Neuronal stem cell (in vitro differentiated cells): ENCODE results near the gene MPRIP.

ENCODE experiments used
- DNase-seq: peaks from one replicate; pipeline ENCODE4 v3.0.0-alpha.2; 2013; ENCODE audit warnings: low spot score
- H2AFZ ChIP-seq: one replicate; pipeline ENCODE4 v1.6.1; 2013; ENCODE audit warnings: mild to moderate bottlenecking, low read length, inconsistent platforms
- H2AK5ac ChIP-seq: 2 replicates; pipeline ENCODE4 v1.6.1; 2013; ENCODE audit warnings: low read depth, mild to moderate bottlenecking, inconsistent platforms, low read length, moderate library complexity, mixed read lengths
- H2BK120ac ChIP-seq: 2 replicates; pipeline ENCODE4 v1.6.1; 2013; ENCODE audit warnings: low read depth, mild to moderate bottlenecking, inconsistent platforms, low read length, moderate library complexity, mixed read lengths
- H2BK12ac ChIP-seq: one replicate; pipeline ENCODE4 v1.6.1; 2013; ENCODE audit warnings: low read length, inconsistent platforms
- H2BK15ac ChIP-seq: 2 replicates; pipeline ENCODE4 v1.6.1; 2013; ENCODE audit warnings: mild to moderate bottlenecking, low read length, inconsistent platforms, mixed read lengths
- H2BK5ac ChIP-seq: one replicate; pipeline ENCODE4 v1.6.1; 2013; ENCODE audit warnings: inconsistent platforms, mild to moderate bottlenecking, low read length, moderate library complexity
- H3K14ac ChIP-seq: one replicate; pipeline ENCODE4 v1.6.1; 2013; ENCODE audit warnings: low read length, inconsistent platforms
- H3K18ac ChIP-seq: 2 replicates; pipeline ENCODE4 v1.6.1; 2013; ENCODE audit warnings: low read length, inconsistent platforms
- H3K23ac ChIP-seq: 2 replicates; pipeline ENCODE4 v1.6.1; 2013; ENCODE audit warnings: low read depth, mild to moderate bottlenecking, mixed read lengths, low read length, inconsistent platforms; ENCODE audit not compliant: poor library complexity
- H3K27ac ChIP-seq: replicated peaks from 3 replicates; pipeline ENCODE4 v1.5.1; 2013; ENCODE audit warnings: low read length, inconsistent platforms
- H3K27me3 ChIP-seq, 3 experiments: 2 replicates each; pipeline ENCODE4 v1.6.1; 2013; ENCODE audit warnings: low read length in 3 of 3, mild to moderate bottlenecking in 2 of 3, inconsistent platforms in 1 of 3, low read depth in 1 of 3, mixed read lengths in 1 of 3, moderate library complexity in 1 of 3; ENCODE audit not compliant: control insufficient read depth in 3 of 3, insufficient read depth in 3 of 3
- H3K36me3 ChIP-seq, 2 donors: replicated peaks in 1 of 2; 2 replicates each; pipeline ENCODE4 v1.6.1; 2013; ENCODE audit warnings: low read length in 2 of 2; ENCODE audit not compliant: control insufficient read depth in 2 of 2, insufficient read depth in 2 of 2
- H3K4ac ChIP-seq: 2 replicates; pipeline ENCODE4 v1.6.1; 2013; ENCODE audit warnings: inconsistent platforms, mild to moderate bottlenecking, low read length, moderate library complexity
- H3K4me1 ChIP-seq, 2 donors: 1 replicate in 1 of 2; 2 replicates in 1 of 2; pipeline ENCODE4 v1.6.1; 2013; ENCODE audit warnings: low read length in 2 of 2, low read depth in 1 of 2; ENCODE audit not compliant: control insufficient read depth in 2 of 2, insufficient read depth in 1 of 2
- H3K4me2 ChIP-seq: one replicate; pipeline ENCODE4 v1.6.1; 2013; ENCODE audit warnings: mild to moderate bottlenecking, low read length, inconsistent platforms; ENCODE audit not compliant: insufficient read depth, poor library complexity, severe bottlenecking
- H3K4me3 ChIP-seq, 2 donors: 2 replicates each; pipeline ENCODE4 v1.5.1; 2013; ENCODE audit warnings: low read length in 2 of 2, mild to moderate bottlenecking in 2 of 2, inconsistent platforms in 1 of 2, moderate library complexity in 1 of 2
- H3K79me1 ChIP-seq: one replicate; pipeline ENCODE4 v1.6.1; 2013; ENCODE audit warnings: low read depth, mild to moderate bottlenecking, inconsistent platforms, low read length, moderate library complexity
- H3K9ac ChIP-seq: one replicate; pipeline ENCODE4 v1.6.1; 2013; ENCODE audit warnings: mild to moderate bottlenecking, low read depth, low read length, inconsistent platforms; ENCODE audit not compliant: poor library complexity
- H3K9me3 ChIP-seq, 2 donors: replicated peaks in 1 of 2; 2 replicates each; pipeline versions ENCODE3 to v1.6.1; 2013; ENCODE audit warnings: low read length in 2 of 2, mild to moderate bottlenecking in 2 of 2, inconsistent platforms in 1 of 2, low read depth in 1 of 2, mixed read lengths in 1 of 2, moderate library complexity in 1 of 2; ENCODE audit not compliant: control insufficient read depth in 2 of 2, insufficient read depth in 1 of 2
- H4K8ac ChIP-seq: one replicate; pipeline ENCODE4 v1.6.1; 2013; ENCODE audit warnings: low read depth, mild to moderate bottlenecking, inconsistent platforms, low read length, moderate library complexity
- H4K91ac ChIP-seq: one replicate; pipeline ENCODE4 v1.6.1; 2013; ENCODE audit warnings: low read length, low read depth, mild to moderate bottlenecking, inconsistent platforms; ENCODE audit not compliant: poor library complexity
- WGBS, 2 donors: extraction: QIAGEN DNeasy Blood & Tissue Kit; methylation state at CpG; one replicate each; pipeline ENCODE4 v1.1.7; 2013; ENCODE audit warnings: missing lambda C conversion rate in 2 of 2, mixed read lengths in 1 of 2; ENCODE audit not compliant: insufficient read length in 2 of 2, insufficient replicate concordance in 1 of 2; ENCODE audit errors: extremely low coverage in 2 of 2; 5-methylcytosine and 5-hydroxymethylcytosine counted together

Gene MPRIP

GRCh38 chr17:17062356-17062755, 20.1 kb downstream of the MPRIP start:
- H3K4me3 ChIP-seq, result no peak overlapping the region
- no CpG with 5 or more reads among the region's 11 CpGs for WGBS, 2 donors
- H3K27ac ChIP-seq, result no peak overlapping the region
- no peak overlapping the region for H3K4ac ChIP-seq
- H2AK5ac ChIP-seq, result no peak overlapping the region
- no peak overlapping the region for H3K14ac ChIP-seq
- no peaks in the 10 kb centered on the region for H3K27me3 ChIP-seq
- no peak overlapping the region for H2BK5ac ChIP-seq
- no peak overlapping the region for H4K91ac ChIP-seq
- no peak overlapping the region for H3K23ac ChIP-seq
- no peaks in the 10 kb centered on the region for H3K9me3 ChIP-seq
- no peak overlapping the region for H2BK15ac ChIP-seq
- H3K4me2 ChIP-seq, result no peak overlapping the region
- peaks cover 0 to under 1% of the 10 kb centered on the region in 2 donors for H3K4me1 ChIP-seq
- no peak overlapping the region for H2AFZ ChIP-seq
- H3K36me3 ChIP-seq, result peaks cover 4 to 33% of the 10 kb centered on the region in 2 donors
- DNase-seq, result no peak
- no peak overlapping the region for H3K9ac ChIP-seq
- H2BK12ac ChIP-seq, result no peak overlapping the region
- peaks cover 19% of the 10 kb centered on the region for H3K79me1 ChIP-seq
- no peak overlapping the region for H3K18ac ChIP-seq
- no peak overlapping the region for H4K8ac ChIP-seq
- no peak overlapping the region for H2BK120ac ChIP-seq

DNA sequence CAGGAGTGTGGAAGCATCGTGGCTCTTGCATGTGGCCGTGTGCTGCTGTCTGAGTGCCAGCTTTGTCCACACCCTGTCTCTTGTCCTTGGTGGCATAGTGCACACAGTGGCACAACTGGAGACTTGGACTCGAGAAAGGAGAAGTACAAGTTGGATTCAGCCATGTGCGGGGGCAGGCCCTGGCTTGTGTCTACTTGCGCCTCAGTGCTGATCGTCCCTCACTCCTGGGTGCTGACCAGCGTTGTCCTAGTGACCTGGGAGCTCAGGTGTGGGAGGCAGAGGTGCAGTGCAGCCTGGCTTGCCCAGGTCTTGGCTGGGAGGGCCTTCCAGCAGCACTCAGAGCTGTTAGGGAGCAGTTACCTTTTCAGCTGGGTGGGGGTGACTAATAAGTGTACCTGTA, 20.6 kb downstream of the MPRIP start:
- Histone ChIP-seq H2AFZ (no peak overlapping the region), H3K9ac (no peak overlapping the region), H2BK12ac (no peak overlapping the region), H4K91ac (no peak overlapping the region), H3K27ac (no peak overlapping the region), H2BK5ac (no peak overlapping the region), H4K8ac (no peak overlapping the region), H3K9me3 (no peaks in the 10 kb centered on the region), H3K23ac (no peak overlapping the region), H2BK120ac (no peak overlapping the region), H3K4me1 (no peaks in the 10 kb centered on the region), H2AK5ac (no peak overlapping the region), H3K27me3 (no peaks in the 10 kb centered on the region), H3K18ac (no peak overlapping the region), H3K4me3 (no peak overlapping the region), H3K4ac (no peak overlapping the region), H2BK15ac (no peak overlapping the region), H3K79me1 (peaks cover 16% of the 10 kb centered on the region), H3K4me2 (no peak overlapping the region), H3K36me3 (peaks cover 4 to 29% of the 10 kb centered on the region in 2 donors), H3K14ac (no peak overlapping the region)
- no peak for DNase-seq
- no CpG with 5 or more reads among the region's 7 CpGs for WGBS, 2 donors

DNA sequence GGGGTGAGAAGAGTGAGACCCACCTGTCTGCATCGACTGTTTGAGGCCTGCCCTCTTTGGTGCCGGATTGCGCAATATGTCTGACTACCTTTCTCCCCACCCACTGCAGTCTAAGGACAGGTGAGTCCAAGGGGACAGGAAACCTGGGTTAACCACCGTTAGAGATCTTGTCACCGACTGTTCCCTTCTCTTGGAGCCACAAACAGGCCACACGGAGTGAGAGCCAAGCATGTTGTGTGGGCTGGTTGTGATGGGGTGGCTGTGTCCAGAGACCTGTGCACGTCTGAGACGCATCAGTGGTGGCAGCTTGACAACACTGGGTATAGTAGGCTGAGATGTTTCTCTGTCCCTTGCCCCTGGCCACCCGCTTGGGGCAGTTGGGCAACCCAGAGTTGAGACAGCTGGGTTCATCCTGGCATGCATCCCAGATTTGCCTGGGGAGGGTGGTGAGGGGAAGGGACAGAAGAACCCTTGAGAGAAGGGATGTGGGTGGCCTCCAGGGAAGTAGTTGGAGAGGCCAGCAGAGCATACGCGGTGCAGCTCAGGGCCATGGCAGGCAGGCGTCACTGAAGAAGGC, 21.4 kb downstream of the MPRIP start:
- no peak overlapping the region for H4K91ac ChIP-seq
- H4K8ac ChIP-seq, result no peak overlapping the region
- no peak for DNase-seq
- no peak overlapping the region for H3K9ac ChIP-seq
- no peak overlapping the region for H3K4me2 ChIP-seq
- no CpG with 5 or more reads among the region's 12 CpGs for WGBS, 2 donors
- H3K9me3 ChIP-seq, result no peaks in the 10 kb centered on the region
- no peak overlapping the region for H2AFZ ChIP-seq
- no peak overlapping the region for H3K4ac ChIP-seq
- H2BK120ac ChIP-seq, result no peak overlapping the region
- H3K18ac ChIP-seq, result no peak overlapping the region
- H2BK12ac ChIP-seq, result no peak overlapping the region
- no peaks in the 10 kb centered on the region for H3K27me3 ChIP-seq
- peaks cover 3 to 23% of the 10 kb centered on the region in 2 donors for H3K36me3 ChIP-seq
- H3K27ac ChIP-seq, result no peak overlapping the region
- no peak overlapping the region for H2BK5ac ChIP-seq
- no peak overlapping the region for H3K23ac ChIP-seq
- H2BK15ac ChIP-seq, result no peak overlapping the region
- no peak overlapping the region for H3K14ac ChIP-seq
- no peak overlapping the region for H2AK5ac ChIP-seq
- H3K79me1 ChIP-seq, result peaks cover 16% of the 10 kb centered on the region
- H3K4me3 ChIP-seq, result peak overlapping the region in 1 of 2 donors; percentile 45
- no peaks in the 10 kb centered on the region for H3K4me1 ChIP-seq

DNA sequence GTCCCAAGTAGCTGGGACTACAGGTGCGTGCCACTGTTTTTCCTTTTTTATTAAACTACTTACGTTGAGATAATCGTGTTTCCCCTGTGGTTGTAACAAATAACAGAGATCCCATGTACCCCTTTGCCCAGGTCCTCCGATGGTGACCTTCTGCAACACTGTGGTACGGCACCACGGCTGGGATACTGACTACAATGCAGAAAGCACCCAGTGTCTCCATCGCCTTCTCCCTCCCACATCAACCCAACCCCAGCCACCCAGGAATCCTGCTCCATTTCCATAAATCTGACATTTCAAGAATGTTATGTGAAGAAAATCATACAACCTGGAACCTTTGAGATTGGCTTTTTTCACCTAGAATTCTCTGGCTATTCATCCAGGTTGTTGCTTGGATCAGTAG, 22.1 kb downstream of the MPRIP start:
- H2AFZ ChIP-seq, result no peak overlapping the region

More for the DNA sequence above, 22.1 kb downstream of the MPRIP start:
- no peak for DNase-seq
- Histone ChIP-seq H2BK12ac (no peak overlapping the region), H2BK120ac (no peak overlapping the region), H3K4ac (no peak overlapping the region), H2BK15ac (no peak overlapping the region), H3K9me3 (peaks cover 0 to 2% of the 10 kb centered on the region in 2 donors), H3K4me2 (no peak overlapping the region), H3K18ac (no peak overlapping the region), H3K79me1 (peaks cover 16% of the 10 kb centered on the region), H4K8ac (no peak overlapping the region), H2BK5ac (no peak overlapping the region), H4K91ac (no peak overlapping the region), H3K36me3 (peaks cover 2 to 19% of the 10 kb centered on the region in 2 donors), H3K27me3 (no peaks in the 10 kb centered on the region), H3K4me3 (no peak overlapping the region), H3K14ac (no peak overlapping the region), H3K23ac (no peak overlapping the region), H2AK5ac (no peak overlapping the region), H3K4me1 (no peaks in the 10 kb centered on the region), H3K9ac (no peak overlapping the region), H3K27ac (no peak overlapping the region)
- WGBS, 2 donors, result no CpG with 5 or more reads among the region's 7 CpGs
